Liver (tissue), 9 donors: ENCODE data around the gene TOX2. TPM values are rescaled to one million over a fixed set of nuclear protein-coding genes. Genes with fewer than 3 reads are reported as not detected.

Source experiments
- DNase-seq: peaks from one replicate; pipeline ENCODE4 v3.0.0-alpha.2; 2017; ENCODE audit warnings: low spot score
- H3K27ac ChIP-seq, 2 donors: one replicate each; pipeline ENCODE4 v1.7.0; 2013; ENCODE audit warnings: inconsistent platforms in 2 of 2, low read length in 2 of 2, control low read depth in 1 of 2, low read depth in 1 of 2, mild to moderate bottlenecking in 1 of 2
- H3K27me3 ChIP-seq, 4 donors: one replicate each; pipeline versions ENCODE4 v1.6.1 to v1.7.0; 2013; ENCODE audit warnings: low read length in 3 of 4, inconsistent platforms in 1 of 4, mild to moderate bottlenecking in 1 of 4, moderate library complexity in 1 of 4; ENCODE audit not compliant: control insufficient read depth in 4 of 4, insufficient read depth in 4 of 4
- H3K36me3 ChIP-seq, 4 donors: one replicate each; pipeline versions ENCODE4 v1.6.1 to v1.7.0; 2013; ENCODE audit warnings: low read length in 3 of 4, mild to moderate bottlenecking in 3 of 4, low read depth in 1 of 4, moderate library complexity in 1 of 4; ENCODE audit not compliant: control insufficient read depth in 4 of 4, insufficient read depth in 3 of 4
- H3K4me1 ChIP-seq, 4 donors: one replicate each; pipeline versions ENCODE4 v1.6.1 to v1.7.0; 2013; ENCODE audit warnings: low read length in 3 of 4, mild to moderate bottlenecking in 3 of 4, moderate library complexity in 1 of 4; ENCODE audit not compliant: control insufficient read depth in 4 of 4, insufficient read depth in 4 of 4
- H3K4me3 ChIP-seq, 3 donors: one replicate each; pipeline versions ENCODE4 v1.6.1 to v1.7.0; 2013; ENCODE audit warnings: low read length in 3 of 3, control low read depth in 1 of 3, low read depth in 1 of 3, mild to moderate bottlenecking in 1 of 3
- H3K9ac ChIP-seq, 2 donors: one replicate each; pipeline ENCODE4 v1.7.0; 2013; ENCODE audit warnings: low read length in 2 of 2, mild to moderate bottlenecking in 2 of 2, moderate library complexity in 2 of 2, control low read depth in 1 of 2, low read depth in 1 of 2
- H3K9me3 ChIP-seq, 4 donors: one replicate each; pipeline versions ENCODE4 v1.6.1 to v1.7.0; 2013; ENCODE audit warnings: low read length in 3 of 4; ENCODE audit not compliant: control insufficient read depth in 4 of 4
- EGR1 ChIP-seq, 2 donors: IDR thresholded peaks; 2 replicates each; pipeline ENCODE4 v1.6.1; 2016 to 2018; ENCODE audit warnings: antibody characterized with exemption in 2 of 2, low read depth in 2 of 2
- FOXA1 ChIP-seq: IDR thresholded peaks from 2 replicates; pipeline ENCODE4 v1.6.1; 2016; ENCODE audit warnings: antibody characterized with exemption
- FOXA2 ChIP-seq: IDR thresholded peaks from 2 replicates; pipeline ENCODE4 v1.6.1; 2016; ENCODE audit warnings: antibody characterized with exemption
- GABPA ChIP-seq, 2 donors: IDR thresholded peaks in 1 of 2; conservative IDR thresholded peaks in 1 of 2; 2 replicates each; pipeline ENCODE4 v1.6.1; 2016; ENCODE audit warnings: antibody characterized with exemption in 2 of 2, mild to moderate bottlenecking in 1 of 2, moderate library complexity in 1 of 2
- HNF4A ChIP-seq, 2 donors: conservative IDR thresholded peaks; 2 replicates each; pipeline ENCODE4 v1.6.1; 2016; ENCODE audit warnings: antibody characterized with exemption in 2 of 2, mild to moderate bottlenecking in 2 of 2
- HNF4G ChIP-seq: IDR thresholded peaks from 2 replicates; pipeline ENCODE4 v1.6.1; 2016; ENCODE audit warnings: antibody characterized with exemption
- JUND ChIP-seq, 2 donors: IDR thresholded peaks; 2 replicates each; pipeline ENCODE4 v1.6.1; 2016; ENCODE audit warnings: antibody characterized with exemption in 2 of 2
- NR2F2 ChIP-seq: IDR thresholded peaks from 2 replicates; pipeline ENCODE4 v1.6.1; 2016; ENCODE audit warnings: antibody characterized with exemption
- RAD21 ChIP-seq, 2 donors: IDR thresholded peaks; 2 replicates each; pipeline ENCODE4 v1.6.1; 2016; ENCODE audit warnings: antibody characterized with exemption in 2 of 2, mild to moderate bottlenecking in 2 of 2
- RXRA ChIP-seq, 2 donors: IDR thresholded peaks; 2 replicates each; pipeline ENCODE4 v1.6.1; 2017 to 2018; ENCODE audit warnings: antibody characterized with exemption in 2 of 2, mild to moderate bottlenecking in 1 of 2
- SP1 ChIP-seq: IDR thresholded peaks from 2 replicates; pipeline ENCODE4 v1.6.1; 2018; ENCODE audit warnings: antibody characterized with exemption, mild to moderate bottlenecking
- TAF1 ChIP-seq: conservative IDR thresholded peaks from 2 replicates; pipeline ENCODE4 v1.6.1; 2016; ENCODE audit warnings: antibody characterized with exemption, mild to moderate bottlenecking
- YY1 ChIP-seq: IDR thresholded peaks from 2 replicates; pipeline ENCODE4 v1.6.1; 2016; ENCODE audit warnings: antibody characterized with exemption, mild to moderate bottlenecking
- WGBS: extraction: QIAGEN DNeasy Blood & Tissue Kit; methylation state at CpG from one replicate; pipeline ENCODE4 v1.1.7; 2013; 5-methylcytosine and 5-hydroxymethylcytosine counted together
- polyA plus RNA-seq, 2 donors: library from polyadenylated mRNA; stranded (reverse) in 1 of 2; unstranded in 1 of 2; fragments of 200-250 nt in 1 of 2; fragments of >200 nt in 1 of 2; fragmentation: Nextera tagmentation in 1 of 2; extraction: Ambion mirVana in 1 of 2; gene quantifications; one replicate each; pipeline versions ENCODE4 v1.2.1 to v1.2.3, GENCODE V29; 2013 to 2015
- total RNA-seq, 2 donors: library from RNA; depleted of rRNA; stranded (reverse); fragments of >200 nt; gene quantifications; one replicate each; pipeline ENCODE4 v1.2.3, GENCODE V29; 2014
- TF ChIP-seq, protein P1 (sequence below): IDR thresholded peaks from 2 replicates; pipeline ENCODE4 v1.6.1; 2016; ENCODE audit warnings: antibody characterized with exemption, mild to moderate bottlenecking
- TF ChIP-seq, protein P2 (sequence below): IDR thresholded peaks from 2 replicates; pipeline ENCODE4 v1.6.1; 2016; ENCODE audit warnings: antibody characterized with exemption
- TF ChIP-seq, protein P3 (sequence below): IDR thresholded peaks from 2 replicates; pipeline ENCODE4 v1.6.1; 2016; ENCODE audit warnings: antibody characterized with exemption
- TF ChIP-seq, protein P4 (sequence below): fragments of 150-350 bp; IDR thresholded peaks from 2 replicates; pipeline ENCODE4 v1.5.1; 2017; ENCODE audit warnings: improper control_type of control experiment, low read depth, low read length; ENCODE audit not compliant: missing input control
- donor health status: healthy.
- donor health status: healthy.
- donor health status: healthy.
- donor health status: healthy.
- donor health status: healthy.

TOX2 gene
- total and polyA plus RNA-seq, 4 donors: 0.33 to 2.7 (median 1.4) TPM

DNA sequence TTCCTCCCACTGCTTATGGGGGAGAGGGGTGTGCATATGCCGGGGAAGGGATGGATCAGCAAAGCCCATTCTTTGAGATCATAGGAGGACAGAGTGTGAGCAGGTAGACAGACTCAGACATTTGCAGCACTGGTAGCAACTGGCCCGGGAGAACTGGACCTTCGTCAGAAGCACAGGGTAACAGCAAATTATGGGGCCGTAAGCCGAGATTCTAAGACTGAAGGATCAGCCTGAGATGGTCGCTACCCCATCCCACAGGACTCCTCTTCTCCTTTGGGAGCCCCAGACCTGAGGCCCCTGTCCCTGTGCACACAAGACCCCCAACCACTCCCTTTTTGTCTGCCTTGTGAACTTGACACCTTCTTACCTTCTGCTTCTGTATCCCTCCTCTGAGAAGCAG lies 106.5 kb downstream of the TOX2 start:
- H3K9ac ChIP-seq: no peak overlapping the region
- no peaks in the 10 kb centered on the region for H3K9me3 ChIP-seq
- no peak overlapping the region for H3K27ac ChIP-seq
- peaks cover 0 to 2% (median 0%) of the 10 kb centered on the region in 4 donors for H3K4me1 ChIP-seq
- TF ChIP-seq RXRA (IDR thresholded peaks at IDR 0.05) (no peak), NR2F2 (no peak), SP1 (no peak), HNF4G (no peak), HNF4A (conservative IDR thresholded peaks at IDR 0.05) (no peak), FOXA2 (no peak), EGR1 (IDR thresholded peaks at IDR 0.05; ENCODE audit: low read depth in 2 of 2) (no peak), GABPA (IDR thresholded peaks at IDR 0.05 in 1 of 2, conservative IDR thresholded peaks at IDR 0.05 in 1 of 2) (no peak), TAF1 (no peak), RAD21 (IDR thresholded peaks at IDR 0.05) (no peak), JUND (IDR thresholded peaks at IDR 0.05) (no peak), YY1 (no peak)
- TF ChIP-seq, protein P1, sequence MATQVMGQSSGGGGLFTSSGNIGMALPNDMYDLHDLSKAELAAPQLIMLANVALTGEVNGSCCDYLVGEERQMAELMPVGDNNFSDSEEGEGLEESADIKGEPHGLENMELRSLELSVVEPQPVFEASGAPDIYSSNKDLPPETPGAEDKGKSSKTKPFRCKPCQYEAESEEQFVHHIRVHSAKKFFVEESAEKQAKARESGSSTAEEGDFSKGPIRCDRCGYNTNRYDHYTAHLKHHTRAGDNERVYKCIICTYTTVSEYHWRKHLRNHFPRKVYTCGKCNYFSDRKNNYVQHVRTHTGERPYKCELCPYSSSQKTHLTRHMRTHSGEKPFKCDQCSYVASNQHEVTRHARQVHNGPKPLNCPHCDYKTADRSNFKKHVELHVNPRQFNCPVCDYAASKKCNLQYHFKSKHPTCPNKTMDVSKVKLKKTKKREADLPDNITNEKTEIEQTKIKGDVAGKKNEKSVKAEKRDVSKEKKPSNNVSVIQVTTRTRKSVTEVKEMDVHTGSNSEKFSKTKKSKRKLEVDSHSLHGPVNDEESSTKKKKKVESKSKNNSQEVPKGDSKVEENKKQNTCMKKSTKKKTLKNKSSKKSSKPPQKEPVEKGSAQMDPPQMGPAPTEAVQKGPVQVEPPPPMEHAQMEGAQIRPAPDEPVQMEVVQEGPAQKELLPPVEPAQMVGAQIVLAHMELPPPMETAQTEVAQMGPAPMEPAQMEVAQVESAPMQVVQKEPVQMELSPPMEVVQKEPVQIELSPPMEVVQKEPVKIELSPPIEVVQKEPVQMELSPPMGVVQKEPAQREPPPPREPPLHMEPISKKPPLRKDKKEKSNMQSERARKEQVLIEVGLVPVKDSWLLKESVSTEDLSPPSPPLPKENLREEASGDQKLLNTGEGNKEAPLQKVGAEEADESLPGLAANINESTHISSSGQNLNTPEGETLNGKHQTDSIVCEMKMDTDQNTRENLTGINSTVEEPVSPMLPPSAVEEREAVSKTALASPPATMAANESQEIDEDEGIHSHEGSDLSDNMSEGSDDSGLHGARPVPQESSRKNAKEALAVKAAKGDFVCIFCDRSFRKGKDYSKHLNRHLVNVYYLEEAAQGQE: no peak
- TF ChIP-seq, protein P2, sequence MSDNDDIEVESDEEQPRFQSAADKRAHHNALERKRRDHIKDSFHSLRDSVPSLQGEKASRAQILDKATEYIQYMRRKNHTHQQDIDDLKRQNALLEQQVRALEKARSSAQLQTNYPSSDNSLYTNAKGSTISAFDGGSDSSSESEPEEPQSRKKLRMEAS: no peak
- TF ChIP-seq, protein P3, sequence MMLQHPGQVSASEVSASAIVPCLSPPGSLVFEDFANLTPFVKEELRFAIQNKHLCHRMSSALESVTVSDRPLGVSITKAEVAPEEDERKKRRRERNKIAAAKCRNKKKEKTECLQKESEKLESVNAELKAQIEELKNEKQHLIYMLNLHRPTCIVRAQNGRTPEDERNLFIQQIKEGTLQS: no peak
- TF ChIP-seq, protein P4, sequence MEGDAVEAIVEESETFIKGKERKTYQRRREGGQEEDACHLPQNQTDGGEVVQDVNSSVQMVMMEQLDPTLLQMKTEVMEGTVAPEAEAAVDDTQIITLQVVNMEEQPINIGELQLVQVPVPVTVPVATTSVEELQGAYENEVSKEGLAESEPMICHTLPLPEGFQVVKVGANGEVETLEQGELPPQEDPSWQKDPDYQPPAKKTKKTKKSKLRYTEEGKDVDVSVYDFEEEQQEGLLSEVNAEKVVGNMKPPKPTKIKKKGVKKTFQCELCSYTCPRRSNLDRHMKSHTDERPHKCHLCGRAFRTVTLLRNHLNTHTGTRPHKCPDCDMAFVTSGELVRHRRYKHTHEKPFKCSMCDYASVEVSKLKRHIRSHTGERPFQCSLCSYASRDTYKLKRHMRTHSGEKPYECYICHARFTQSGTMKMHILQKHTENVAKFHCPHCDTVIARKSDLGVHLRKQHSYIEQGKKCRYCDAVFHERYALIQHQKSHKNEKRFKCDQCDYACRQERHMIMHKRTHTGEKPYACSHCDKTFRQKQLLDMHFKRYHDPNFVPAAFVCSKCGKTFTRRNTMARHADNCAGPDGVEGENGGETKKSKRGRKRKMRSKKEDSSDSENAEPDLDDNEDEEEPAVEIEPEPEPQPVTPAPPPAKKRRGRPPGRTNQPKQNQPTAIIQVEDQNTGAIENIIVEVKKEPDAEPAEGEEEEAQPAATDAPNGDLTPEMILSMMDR: no peak
- WGBS: 93% methylated on average over 6 of the region's 6 CpGs
- H3K27me3 ChIP-seq: peaks cover 0 to 3% (median 0%) of the 10 kb centered on the region in 4 donors
- DNase-seq: no peak
- H3K4me3 ChIP-seq: no peak overlapping the region
- no peaks in the 10 kb centered on the region for H3K36me3 ChIP-seq

DNA sequence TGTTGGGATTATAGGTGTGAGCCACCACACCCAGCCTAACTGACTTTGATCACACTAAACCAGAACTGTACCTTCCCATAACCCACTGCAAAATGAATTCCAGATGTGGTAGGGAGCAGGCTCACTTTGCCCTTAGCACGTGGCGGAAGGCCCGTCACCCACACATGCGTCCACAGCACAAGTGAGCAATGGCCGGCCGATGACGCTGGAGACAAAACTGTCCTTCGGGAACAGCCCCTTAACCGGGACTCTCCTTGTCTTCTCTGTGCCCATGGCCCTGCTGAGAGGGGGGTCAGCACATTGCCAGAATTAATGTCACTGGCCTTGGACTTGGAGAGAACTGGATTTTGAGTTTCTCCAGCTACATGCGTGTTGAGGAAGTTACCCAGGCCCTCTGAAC lies 107.2 kb downstream of the TOX2 start:
- Histone ChIP-seq H3K27ac (no peak overlapping the region), H3K4me1 (peaks cover 0 to 2% (median 0%) of the 10 kb centered on the region in 4 donors), H3K9me3 (no peaks in the 10 kb centered on the region), H3K36me3 (no peaks in the 10 kb centered on the region), H3K9ac (no peak overlapping the region), H3K4me3 (no peak overlapping the region), H3K27me3 (peaks cover 0 to 3% (median 0%) of the 10 kb centered on the region in 4 donors)
- no peak for DNase-seq
- 95% methylated on average over 10 of the region's 10 CpGs for WGBS
- TF ChIP-seq SP1 (no peak), JUND (IDR thresholded peaks at IDR 0.05) (no peak), GABPA (IDR thresholded peaks at IDR 0.05 in 1 of 2, conservative IDR thresholded peaks at IDR 0.05 in 1 of 2) (no peak), FOXA1 (no peak)
- TF ChIP-seq, protein P3: no peak
- TF ChIP-seq, protein P4: no peak
